Stimulated activated CD8-positive, alpha-beta memory T cell treated with anti-CD3 and anti-CD28 coated beads, Interleukin-4, amount 100 ng/mL, for 4 hours (primary cell): ENCODE data around the gene ANKRD13C.
A peak's percentile ranks its signal among the peaks of the same experiment; 100 is the strongest.
"Not testable (repeated sequence)": the region's sequence is repeated elsewhere in the genome, so short reads cannot be mapped to it uniquely, and the experiment has no call there.

Experiments
- DNase-seq, 2 donors: peaks; one replicate each; pipeline ENCODE4 v3.0.0-alpha.2; 2020; ENCODE audit warnings: low read depth in 2 of 2, low spot score in 1 of 2

ANKRD13C gene, protein sequence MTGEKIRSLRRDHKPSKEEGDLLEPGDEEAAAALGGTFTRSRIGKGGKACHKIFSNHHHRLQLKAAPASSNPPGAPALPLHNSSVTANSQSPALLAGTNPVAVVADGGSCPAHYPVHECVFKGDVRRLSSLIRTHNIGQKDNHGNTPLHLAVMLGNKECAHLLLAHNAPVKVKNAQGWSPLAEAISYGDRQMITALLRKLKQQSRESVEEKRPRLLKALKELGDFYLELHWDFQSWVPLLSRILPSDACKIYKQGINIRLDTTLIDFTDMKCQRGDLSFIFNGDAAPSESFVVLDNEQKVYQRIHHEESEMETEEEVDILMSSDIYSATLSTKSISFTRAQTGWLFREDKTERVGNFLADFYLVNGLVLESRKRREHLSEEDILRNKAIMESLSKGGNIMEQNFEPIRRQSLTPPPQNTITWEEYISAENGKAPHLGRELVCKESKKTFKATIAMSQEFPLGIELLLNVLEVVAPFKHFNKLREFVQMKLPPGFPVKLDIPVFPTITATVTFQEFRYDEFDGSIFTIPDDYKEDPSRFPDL

DNA sequence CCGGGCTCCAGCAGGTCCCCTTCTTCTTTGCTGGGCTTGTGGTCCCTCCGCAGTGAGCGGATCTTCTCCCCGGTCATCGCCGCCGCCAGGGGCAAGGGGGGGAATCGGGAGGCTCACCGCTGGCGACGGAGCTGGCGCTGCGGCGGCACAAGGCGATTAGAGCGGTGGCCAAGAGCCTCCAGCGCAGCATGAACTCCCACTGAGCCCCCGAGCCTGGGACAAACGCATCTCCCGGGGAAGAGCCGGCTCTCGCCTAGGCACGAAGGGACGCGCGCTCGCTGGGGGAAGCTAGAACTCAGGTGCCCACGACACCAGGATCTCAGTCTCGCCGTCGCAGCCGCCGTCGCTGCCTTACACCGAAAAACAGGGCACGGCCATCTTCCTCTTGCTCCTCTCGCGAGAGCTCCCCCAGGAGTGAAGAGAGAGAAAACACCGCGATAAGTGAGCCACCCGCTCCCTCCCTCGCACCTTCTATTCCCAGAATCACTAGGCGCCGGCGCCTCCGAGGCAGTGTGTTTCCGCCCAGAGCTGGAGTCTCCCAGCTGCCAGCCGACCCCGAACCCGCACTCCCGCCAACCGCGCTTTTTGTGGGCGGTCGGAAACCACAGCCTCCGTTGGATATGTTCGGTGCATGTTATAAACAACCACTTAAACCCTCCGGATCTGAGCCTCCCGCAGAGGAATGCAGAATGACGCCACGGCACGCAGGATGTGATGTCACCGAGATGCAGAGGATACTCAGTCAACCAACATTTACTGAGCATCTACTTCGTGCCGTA, at the start of gene ANKRD13C:
TSS of gene ANKRD13C (minus strand) at position 391 of the 779 bp plus-strand sequence. CDS start at position 77, 314 bp downstream.
- DNase-seq: peak; percentile 75 to 78

DNA sequence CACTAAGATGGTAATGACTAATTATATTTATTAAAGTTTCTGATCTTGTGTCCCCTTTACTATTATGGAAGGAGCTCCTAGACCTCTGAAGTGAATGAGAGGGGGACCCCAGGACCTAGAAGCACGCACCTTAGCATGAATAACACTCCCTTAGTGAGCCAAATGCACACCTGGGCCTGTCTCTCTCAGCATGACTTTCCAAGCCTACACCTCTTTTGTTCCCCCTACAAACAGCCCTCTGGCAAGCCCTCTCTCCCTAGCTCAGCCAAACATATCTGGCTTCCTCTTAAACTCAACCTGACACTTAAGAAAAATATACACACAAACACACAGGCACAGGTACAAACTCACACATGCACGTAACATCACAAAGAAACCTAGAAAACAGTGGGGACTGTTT, 49.2 kb upstream of the ANKRD13C start:
- no peak for DNase-seq

- no peak for DNase-seq
These were observed 47.5 kb upstream of the ANKRD13C start for GRCh38 chr1:70401974-70402373.

DNA sequence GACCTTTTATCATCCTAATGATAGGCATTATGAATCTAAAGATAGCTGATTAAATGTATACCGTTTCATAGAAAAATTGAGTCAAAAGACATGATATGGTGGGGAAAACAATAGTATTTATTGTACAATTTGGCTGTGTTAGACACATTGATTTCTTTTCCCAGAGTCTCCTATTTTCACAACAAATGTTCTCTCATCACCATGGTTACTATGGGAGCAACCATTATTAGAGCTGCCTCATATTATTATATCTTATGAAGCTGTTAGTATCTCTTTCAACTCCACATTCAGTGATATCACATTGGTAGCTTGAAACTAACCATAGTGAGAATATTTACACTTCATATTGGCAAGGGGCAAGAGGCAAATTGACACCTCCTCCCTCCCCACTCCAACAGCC, 45.8 kb upstream of the ANKRD13C start:
- no peak for DNase-seq

- no peak for DNase-seq
These were observed 42.5 kb upstream of the ANKRD13C start for GRCh38 chr1:70397013-70397412.

GRCh38 chr1:70396607-70397006, 42.1 kb upstream of the ANKRD13C start:
- DNase-seq: no peak

DNA sequence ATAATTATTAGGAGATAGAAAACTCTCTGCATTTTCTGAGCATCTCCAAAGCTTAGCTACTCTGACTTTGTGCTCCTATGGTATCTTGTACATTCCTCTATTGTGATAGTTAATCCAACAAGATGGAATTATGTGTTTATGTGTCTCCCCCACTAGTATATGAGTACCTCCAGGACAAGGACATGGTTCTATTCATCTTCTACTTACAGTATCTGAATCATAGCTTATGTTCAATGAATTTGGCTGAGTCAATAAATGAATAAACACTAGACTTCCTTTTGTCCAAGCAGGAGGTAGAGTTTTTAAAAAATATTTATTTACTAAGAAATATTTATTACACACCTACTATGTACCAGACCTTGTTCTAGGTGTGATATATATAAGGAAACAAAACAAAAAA, 38.1 kb upstream of the ANKRD13C start:
- DNase-seq: no peak

DNA sequence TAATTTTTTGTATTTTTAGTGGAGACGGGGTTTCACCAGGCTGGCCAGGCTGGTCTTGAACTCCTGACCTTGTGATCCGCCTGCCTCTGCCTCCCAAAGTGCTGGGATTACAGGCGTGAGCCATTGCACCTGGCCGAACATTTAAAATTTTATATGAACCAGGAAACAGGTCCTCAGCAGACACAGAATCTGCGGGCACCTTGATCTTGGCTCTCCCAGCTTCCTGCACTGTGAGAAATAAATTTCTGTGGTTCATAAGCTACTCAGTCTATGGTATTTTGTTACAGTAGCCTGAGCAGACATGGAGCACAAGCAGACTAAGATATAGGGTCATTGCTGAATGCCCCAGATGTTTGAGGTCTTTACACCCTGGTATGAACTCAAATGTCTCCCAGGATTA, 33.0 kb upstream of the ANKRD13C start:
- DNase-seq: no peak

- DNase-seq: no peak
These were observed 31.6 kb upstream of the ANKRD13C start for GRCh38 chr1:70386121-70386520.

DNA sequence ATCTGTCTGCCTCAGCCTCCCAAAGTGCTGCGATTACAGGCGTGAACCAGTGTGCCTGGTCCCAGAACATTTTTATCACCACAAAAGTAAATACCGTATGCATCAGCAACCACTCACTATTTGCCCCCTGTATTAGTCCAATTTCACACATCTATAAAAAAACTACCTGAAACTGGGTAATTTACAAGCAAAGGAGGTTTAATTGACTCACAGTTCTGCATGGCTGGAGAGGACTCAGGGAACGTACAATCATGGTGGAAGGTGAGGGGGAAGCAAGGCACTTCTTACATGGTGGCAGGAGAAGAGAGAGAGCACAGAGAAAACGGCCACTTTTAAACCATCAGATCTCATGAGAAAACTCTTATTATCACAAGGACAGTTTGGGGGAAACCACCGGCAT, 31.0 kb upstream of the ANKRD13C start:
- DNase-seq: no peak

DNA sequence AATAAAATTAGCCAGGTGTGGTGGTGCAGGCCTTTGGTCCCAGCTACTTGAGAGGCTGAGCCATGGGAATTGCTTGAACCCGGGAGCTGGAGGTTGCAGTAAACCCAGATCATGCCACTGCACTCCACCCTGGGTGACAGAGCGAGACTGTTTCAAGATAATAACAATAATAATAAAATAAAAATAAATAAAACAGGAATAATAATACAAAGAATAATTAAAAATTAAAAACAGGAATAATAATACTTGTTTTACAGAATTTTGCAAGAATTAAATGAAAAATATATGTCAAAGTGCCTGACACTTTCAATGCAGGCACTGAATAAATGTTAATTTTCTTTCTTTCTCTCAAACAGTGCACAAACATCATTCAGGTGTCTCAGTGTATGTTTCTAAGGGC, 30.0 kb upstream of the ANKRD13C start:
- DNase-seq: no peak

- no peak for DNase-seq
These were observed 29.0 kb upstream of the ANKRD13C start for GRCh38 chr1:70383483-70383882.

DNA sequence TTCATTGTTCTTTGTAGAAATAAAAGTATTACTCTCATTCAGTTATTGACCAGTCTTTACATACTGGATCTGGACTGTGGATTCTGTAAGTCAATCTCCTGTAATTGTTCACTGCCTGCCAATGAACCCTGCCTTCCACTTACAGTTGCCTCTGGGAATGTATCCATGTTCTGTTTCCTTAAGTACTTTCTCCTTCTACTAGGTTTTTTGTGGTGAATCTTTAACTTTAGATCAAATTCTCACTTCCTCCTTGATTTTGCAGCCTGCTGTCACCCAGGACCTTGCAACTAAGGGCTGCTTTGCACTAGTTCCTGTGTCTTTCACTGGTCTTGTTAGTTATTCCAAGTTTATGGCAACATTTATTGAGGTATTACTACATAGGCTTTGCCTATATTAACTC, 28.2 kb upstream of the ANKRD13C start:
- DNase-seq: no peak

DNA sequence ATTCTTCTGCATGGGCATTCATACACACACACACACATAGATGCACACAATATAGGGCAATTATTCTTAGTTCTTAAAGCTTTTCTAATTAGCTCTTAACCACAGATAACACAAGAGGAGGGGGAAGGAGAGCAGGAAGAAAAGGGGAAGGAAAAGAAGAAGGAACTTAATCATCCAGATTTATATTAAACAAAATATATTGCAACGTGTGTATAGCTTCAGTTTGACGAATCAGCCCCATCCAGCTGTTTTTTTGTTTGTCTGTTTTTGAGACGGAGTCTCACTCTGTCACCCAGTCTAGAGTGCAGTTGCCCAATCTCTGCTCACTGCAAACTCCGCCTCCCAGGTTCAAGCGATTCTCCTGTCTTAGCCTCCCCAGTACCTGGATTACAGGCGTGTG, 21.7 kb upstream of the ANKRD13C start:
- DNase-seq: no peak

DNA sequence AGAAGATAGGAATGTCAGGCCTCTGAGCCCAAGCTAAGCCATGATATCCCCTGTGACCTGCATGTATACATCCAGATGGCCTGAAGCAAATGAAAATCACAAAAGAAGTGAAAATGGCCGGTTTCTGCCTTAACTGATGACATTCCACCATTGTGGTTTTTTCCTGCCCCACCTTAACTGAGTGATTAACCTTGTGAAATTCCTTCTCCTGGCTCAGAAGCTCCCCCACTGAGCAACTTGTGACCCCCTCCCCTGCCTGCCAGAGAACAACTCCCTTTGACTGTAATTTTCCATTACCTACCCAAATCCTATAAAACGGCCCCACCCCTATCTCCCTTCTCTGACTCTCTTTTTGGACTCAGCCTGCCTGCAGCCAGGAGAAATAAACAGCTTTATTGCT, 19.1 kb upstream of the ANKRD13C start:
- not testable (repeated sequence) for DNase-seq

DNA sequence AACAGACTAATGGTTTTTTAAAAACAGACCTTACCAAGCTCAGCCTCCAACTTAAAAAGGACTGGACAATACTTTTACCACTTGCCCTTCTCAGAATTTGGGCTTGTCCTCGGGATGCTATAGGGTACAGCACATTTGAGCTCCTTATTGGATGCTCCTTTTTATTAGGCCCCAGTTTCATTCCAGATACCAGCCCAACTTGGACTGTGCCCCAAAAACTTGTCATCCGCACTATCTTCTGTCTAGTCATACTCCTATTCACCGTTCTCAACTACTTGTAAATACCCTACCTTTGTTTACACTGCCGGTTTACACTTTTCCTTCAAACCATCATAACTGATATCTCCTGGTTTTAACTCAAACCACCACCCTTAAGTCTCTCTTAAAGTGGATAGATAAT, 17.9 kb upstream of the ANKRD13C start:
- no peak for DNase-seq

GRCh38 chr1:70371586-70371985, 17.1 kb upstream of the ANKRD13C start:
- DNase-seq: not testable (repeated sequence)

DNA sequence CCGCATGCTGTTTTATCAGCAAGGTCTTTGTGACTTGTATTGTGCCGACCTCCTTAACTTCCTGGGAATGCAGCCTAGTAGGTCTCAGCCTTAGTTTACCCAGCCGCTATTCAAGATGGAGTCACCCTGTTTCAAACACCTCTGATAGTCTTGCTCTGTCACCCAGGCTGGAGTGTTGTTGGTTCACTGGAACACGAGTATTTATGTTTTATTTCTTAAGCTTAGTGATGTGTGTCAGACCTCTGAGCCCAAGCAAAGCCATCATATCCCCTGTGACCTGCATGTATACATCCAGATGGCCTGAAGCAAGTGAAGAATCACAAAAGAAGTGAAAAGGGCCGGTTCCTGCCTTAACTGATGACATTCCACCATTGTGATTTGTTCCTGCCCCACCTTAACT, 12.9 kb upstream of the ANKRD13C start:
- DNase-seq: not testable (repeated sequence)

DNA sequence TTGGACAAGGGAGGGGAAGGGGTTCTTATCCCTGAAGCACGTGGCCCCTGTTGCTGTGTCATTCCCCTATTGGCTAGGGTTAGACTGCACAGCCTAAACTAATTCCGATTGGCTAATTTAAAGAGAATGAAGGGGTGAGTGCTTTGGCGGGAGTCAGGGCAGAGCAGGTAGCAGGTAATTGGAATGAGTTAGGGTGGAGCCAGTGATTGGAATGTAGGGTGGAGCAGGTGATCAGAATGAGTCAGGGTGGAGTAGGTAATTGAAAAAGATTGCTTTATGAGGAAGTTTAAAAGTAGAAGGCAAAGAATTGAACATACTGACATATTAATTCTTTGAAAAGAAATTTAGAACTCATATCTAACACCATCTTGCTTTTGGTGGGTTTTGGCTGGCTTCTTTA, 12.5 kb upstream of the ANKRD13C start:
- not testable (repeated sequence) for DNase-seq

DNA sequence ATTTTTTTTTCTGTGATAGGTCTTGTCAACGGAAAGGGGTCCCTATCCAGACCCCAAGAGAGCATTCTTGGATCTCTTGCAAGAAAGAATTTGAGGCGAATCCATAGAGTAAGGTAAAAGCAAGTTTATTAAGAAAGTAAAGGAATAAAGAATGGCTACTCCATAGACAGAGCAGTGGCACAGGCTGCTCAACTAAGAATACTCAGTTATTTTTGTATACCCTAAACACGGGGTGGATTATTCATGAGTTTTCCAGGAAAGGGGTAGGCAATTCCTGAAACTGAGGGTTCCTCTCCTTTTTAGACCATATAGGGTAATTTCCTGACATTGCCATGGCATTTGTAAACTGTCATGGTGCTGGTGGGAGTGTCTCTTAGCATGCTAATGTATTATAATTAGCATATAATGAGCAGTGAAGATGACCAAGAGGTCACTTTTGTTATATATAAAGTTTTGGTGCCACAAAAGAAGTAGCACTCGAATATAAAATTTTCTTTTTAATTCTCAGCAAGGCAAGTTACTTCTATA, 12.0 kb upstream of the ANKRD13C start:
- DNase-seq: not testable (repeated sequence)

GRCh38 chr1:70364439-70364838, 9.9 kb upstream of the ANKRD13C start:
- DNase-seq: no peak
